GM21529 (cell line): ENCODE results near the gene TSPAN14.

Experiments used
- ATAC-seq: cut with Tn5 transposase; IDR thresholded peaks from one replicate; pipeline ENCODE4 v1.9.1; 2021; ENCODE audit not compliant: unreplicated experiment

The TSPAN14 gene

GRCh38 chr10:80454513-80455460 lies 677 bp downstream of the TSPAN14 start:
- peak; percentile 23 for ATAC-seq

DNA sequence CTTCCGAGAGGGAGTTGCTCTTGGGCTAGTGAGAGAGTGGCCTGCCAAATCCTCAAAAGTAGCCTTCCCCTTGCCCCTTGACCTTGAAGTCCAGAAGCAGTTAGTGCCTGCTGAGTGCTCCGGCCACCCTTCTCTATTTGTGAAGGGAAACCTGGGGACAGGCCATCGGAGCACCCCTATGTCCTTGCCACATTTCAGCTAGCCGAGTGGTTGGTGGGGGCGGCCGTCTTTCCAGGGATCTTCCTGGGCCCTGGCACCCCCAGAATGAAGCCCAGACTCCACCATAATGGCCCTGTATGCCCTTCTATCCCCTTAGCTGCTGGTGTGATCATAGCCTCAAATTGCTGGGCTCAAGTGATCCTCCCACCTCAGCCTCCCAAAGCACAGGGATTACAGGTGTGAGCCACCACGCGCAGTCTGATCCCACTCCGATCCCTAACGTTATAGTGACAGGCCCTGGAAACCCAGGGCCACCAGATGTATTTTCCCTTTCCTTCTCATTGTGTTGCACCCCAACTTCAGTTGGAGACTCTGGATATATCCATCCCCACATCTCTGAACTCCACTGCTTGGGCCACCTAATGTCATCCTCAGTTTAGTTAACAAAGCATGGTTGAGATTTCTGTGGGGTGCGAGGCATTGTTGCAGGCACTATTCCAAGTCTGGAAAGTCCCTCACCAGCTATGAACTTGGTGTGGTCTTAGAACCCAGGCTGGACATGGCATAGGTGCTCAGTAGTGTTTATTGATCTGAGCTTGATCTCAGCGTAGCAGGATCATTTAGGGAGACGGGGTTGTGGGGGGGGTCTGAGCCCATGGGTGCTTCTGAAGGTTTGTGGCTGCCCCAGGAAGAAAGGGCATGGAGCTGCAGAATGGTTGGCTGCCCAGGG lies 1.6 kb downstream of the TSPAN14 start:
- ATAC-seq, result no peak

DNA sequence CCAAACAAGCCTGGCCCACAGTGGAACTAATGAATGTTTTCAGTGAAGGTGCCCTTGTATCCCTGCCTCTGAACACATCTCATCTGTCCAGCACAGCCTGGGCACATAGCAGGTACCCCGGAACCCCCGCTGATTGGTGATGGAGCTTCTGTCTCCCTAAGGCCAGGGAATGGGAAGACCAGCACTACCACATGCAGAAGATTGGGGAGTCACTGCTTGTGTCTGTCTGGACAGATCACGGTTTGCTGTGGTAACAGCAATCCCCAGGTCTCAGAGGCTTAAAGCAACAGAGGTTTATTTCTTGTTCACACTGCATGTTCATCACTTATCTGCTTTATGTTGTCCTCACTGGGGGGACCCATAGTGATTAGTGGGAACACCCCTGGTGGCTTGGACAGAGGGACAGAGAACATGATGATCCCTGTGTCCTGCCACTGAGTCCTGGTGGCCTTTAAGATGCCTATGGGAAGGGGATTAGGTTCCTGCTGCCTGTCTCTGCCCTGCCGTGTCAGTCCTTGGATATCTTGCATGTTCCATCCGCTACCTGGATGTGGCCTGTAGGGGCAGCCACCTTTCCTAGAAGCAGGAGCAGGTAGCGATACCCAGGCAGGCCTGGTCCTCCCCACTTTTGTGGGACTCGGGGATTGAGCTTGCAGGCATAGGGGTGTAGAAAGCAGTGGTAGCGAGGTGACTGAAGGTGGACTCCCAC lies 3.6 kb downstream of the TSPAN14 start:
- ATAC-seq, result no peak

DNA sequence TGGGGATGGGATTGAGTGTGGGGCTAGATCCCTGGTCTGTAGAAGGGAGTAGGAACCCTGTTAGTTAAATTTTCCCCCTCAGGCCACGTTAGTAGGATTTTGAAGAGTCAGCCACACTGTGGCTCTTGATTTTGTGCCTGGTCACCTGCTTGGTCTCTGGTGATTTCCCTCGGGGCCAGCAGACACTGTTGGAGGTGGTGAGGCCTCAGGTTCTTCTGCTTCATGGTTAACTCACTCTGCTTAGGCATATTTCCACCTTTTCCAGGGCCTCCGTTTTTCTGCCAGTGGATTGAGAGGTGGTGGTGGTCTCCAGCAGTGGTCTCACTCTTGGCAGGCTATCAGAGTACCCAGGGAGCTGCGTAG lies 4.1 kb downstream of the TSPAN14 start:
- no peak for ATAC-seq

GRCh38 chr10:80458638-80459037 lies 4.5 kb downstream of the TSPAN14 start:
- no peak for ATAC-seq

DNA sequence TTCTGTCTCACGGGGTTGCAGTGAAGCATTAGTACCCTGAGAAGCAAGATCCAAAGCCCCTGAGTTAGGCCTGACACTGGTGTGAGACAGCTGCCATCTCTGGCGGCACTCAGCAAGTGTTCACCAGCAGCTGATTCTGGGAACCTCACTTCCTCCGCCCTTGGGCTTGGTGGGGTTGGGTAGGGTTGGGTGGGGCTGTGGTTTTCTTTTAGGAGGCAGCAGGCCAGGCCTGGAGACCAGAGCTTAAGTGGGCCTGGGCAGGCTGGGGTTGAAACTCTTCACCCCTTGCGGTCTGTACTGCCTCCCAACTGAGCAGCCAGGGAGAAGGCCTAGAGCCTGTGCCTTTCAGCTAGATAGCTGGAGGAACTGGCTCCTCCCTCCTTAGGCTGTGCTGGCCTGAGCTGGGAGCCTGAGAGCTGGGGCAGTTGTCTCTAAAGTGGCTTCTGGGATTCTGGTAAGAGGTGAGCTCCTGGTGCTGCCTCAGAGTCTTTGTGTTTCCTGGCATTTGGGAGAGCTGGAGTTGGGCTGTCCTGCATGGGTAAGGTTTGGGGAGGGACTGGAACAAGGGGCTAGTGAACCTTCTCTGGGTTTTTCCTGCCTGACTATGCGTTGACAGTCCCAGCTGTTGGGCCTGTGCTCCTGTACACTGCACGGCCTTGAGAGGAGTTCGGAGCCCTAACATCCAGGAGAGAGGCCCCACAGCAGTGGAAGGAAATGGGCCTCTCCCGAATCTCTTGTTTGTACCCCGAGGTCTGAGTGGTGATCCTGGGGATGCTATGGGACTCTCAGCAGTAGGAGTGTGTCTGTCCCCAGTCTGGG lies 5.1 kb downstream of the TSPAN14 start:
- ATAC-seq, result peak; percentile 43

DNA sequence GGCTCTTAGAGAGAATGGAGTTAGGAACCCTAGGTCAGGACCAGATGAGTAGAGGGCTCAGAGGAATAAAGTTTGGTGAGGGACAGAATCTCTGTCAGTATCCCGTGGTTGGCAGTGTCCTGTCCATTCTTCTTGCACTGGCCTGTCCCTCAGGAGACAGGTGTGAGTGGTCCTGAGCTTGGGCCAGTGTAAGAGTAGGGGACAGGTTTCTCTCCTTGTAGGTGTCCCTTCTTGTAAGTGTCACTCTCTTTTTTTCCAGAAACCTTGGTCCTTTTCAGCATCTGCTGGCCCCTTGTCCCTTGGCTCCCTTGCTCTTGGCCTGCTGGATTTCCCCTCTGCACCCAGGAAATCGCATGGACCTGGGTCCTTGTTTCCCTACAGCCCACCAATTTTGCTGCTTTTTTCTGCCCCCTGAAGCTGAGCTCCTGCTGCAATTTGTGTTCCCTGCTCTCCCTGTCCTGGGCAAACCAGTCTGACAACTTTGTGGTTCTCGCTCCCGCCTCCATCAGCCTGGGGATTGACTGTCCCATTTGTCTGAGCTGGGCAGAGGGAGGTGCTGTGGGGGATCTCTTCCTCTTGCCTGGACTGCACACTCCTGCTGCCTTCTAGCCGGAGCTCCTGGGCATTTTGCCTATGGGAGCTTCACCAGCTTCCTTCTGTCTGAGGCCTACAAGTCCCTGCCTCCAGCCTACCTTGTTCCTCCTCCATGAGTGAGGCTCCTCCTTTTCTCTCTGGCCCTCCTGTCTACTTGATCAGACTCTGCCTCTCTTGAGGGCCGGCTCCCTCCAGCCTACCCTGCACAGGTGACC lies 6.5 kb downstream of the TSPAN14 start:
- ATAC-seq, result no peak

DNA sequence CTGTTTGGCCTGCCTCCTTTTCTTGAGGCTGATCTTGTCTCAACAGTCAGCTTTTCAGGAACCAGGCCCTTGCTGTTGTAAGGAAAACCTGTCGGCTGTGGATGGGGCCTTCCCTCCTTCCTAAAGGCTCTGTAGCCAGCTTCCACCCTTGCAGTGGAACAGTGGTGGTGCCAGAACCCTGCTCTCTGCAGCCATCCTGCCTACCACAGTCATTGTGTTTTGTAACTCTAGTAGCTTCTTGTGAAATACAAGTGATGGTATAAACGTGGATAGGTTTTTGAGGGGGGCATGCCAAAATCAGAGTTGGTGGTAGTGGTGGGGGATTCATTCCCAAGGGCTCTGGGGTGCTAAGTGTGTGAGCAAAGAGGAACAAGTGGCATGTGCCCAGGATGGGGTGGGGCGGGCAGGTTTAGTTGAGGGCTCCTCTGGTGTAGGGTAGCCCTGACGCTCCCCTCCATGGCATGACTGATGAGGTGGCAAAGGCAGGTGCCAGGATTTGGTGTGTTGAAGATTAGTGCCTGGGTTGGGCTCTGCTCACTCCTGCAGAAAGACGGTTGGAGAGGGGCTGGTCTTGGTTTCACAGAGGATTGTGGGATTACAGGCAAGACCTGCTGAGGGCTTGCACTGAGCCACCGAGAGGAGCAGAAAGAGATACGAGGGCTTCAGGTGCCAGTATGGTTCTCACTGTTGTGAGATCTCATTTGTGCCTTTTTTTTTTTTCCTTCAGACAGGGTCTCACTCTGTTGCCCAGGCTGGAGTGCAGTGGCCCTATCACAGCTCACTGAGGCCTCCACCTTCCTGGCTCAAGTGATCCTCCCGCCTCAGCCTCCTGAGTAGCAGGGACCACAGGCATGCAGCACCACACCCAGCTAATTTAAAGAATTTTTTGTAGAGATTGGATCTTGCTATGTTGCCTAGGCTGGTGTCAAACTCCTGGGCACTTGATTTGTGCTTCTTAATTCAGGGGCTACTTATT lies 7.4 kb downstream of the TSPAN14 start:
- ATAC-seq, result no peak

DNA sequence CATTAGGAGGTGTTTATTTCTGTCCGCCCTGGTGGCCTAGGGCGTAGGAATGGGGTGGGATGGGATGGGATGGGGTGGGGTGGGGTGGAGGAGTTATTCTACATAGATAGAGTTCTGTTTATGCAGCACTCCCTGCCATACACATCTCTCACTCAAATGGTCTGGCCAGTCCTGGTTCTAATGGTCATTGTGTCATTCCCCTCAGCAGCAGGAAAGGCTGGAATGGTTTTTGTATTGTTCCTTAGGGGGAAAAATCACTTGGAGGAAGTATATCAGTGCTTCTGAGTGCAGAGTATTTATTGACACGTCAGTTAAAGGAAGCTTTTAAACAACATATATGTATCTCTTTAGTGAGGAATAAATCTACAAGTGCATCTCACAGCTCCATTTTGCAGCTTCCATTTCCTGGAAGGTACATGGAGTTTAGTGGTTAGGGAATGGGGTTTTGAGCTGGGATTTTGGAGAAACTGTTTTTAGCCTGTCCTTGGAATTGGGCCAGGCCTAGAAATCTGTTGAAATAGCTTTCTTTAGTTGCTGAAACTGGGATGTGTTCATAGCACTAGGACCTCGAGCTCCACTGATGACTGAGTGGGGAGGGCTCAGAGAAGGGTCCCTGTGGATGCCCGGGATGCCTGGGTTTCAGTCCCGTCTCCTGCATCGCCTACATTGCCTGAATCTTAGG lies 8.3 kb downstream of the TSPAN14 start:
- ATAC-seq, result no peak

DNA sequence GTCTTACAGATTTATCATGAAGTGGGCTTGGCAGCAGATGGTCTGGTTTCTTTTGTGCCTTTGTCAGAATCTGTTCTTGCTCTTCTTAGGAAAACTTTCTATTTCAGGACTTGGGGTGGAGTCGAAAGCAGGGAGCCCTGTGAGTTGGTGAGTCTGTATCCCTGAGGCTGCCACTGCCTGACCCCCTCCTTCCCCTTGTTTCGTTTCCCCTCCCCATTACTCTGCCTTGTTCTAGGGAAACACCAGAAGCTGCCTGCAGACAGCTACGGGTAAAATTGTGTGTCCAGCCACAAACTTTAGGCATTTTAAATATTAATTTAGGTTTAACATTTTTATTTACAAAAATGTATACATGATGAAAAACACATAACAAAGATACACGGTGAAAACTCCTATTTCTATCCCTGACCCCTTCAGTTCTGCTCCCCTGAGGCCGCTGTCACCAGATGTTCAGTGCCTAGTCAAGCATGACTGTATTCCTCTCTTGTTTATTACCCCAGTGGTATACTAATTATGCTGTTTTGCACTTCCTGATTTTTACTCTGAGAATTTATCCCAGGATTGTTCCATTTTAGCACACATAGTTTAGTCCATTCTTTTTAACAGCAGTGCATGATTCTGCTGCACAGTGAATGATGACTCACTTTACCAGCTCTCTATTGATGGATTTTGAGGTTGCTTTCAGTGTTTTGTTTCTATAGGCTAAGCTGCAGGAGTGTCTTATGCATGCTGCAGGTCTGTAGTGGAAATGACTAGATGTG lies 9.1 kb downstream of the TSPAN14 start:
- peak; percentile 38 for ATAC-seq

GRCh38 chr10:80463868-80464267 lies 9.8 kb downstream of the TSPAN14 start:
- no peak for ATAC-seq

- no peak for ATAC-seq
These were observed 10.7 kb downstream of the TSPAN14 start for GRCh38 chr10:80464557-80465450.

GRCh38 chr10:80465451-80465835 lies 11.3 kb downstream of the TSPAN14 start:
- ATAC-seq, result no peak

GRCh38 chr10:80465839-80466590 lies 11.9 kb downstream of the TSPAN14 start:
- ATAC-seq, result no peak

- no peak for ATAC-seq
These were observed 12.7 kb downstream of the TSPAN14 start for GRCh38 chr10:80466724-80467326.
